HUDEP-2 (cell line): ENCODE data around the gene TMEM35A.
"Not testable (repeated sequence)": the region's sequence is repeated elsewhere in the genome, so short reads cannot be mapped to it uniquely, and the experiment has no call there.

ENCODE experiments used
- DNase-seq, 76 experiments: peaks; one replicate each; lab custom pipeline; 2025; ENCODE audit not compliant: unreplicated experiment in 76 of 76; lab: John Stamatoyannopoulos, UW

TMEM35A gene, protein sequence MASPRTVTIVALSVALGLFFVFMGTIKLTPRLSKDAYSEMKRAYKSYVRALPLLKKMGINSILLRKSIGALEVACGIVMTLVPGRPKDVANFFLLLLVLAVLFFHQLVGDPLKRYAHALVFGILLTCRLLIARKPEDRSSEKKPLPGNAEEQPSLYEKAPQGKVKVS

GRCh38 chrX:101078716-101079598 is at the start of gene TMEM35A:
Gene TMEM35A (plus strand): TSS chrX:101078879. CDS start chrX:101079003, 124 bp downstream.
- no peak for DNase-seq

DNA sequence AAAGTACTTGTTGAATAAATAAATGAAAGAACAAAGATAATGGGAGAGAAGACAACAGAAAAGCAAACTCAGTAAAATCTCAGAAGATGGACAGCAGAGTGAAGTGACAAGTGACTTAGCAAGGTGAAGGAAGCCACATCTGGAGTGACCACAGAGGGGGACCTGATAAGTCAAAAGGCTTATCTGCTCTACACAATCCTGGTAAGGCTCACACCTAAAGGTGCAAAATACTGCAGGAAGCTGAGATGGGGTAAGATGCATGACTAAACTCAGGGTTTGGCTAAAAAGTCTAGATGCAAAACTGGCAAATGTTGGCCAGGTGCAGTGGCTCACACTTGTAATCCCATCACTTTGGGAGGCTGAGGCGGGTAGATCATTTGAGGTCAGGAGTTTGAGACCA is 49.0 kb upstream of the TMEM35A start:
- DNase-seq: no peak

DNA sequence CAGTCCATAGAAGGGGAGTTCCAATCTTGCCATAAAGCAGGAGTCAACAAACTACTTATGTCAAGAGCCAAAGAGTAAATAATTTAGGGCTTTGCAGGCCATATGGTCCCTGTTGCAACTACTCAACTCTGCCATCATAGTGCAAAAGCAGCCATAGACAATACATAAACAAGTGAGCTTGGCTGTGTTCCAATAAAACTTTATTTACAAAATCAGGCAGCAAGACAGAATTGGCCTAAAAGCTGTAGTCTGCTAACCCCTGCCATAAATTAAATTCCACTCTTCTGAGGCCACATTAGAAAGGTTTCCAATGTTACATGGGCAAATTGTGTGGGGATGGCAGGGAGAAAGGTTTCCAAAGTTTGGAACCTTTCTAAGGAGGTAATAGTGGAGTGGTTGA is 41.4 kb upstream of the TMEM35A start:
- no peak for DNase-seq

- DNase-seq: no peak
Measured at GRCh38 chrX:101040197-101040596, 38.5 kb upstream of the TMEM35A start.

DNA sequence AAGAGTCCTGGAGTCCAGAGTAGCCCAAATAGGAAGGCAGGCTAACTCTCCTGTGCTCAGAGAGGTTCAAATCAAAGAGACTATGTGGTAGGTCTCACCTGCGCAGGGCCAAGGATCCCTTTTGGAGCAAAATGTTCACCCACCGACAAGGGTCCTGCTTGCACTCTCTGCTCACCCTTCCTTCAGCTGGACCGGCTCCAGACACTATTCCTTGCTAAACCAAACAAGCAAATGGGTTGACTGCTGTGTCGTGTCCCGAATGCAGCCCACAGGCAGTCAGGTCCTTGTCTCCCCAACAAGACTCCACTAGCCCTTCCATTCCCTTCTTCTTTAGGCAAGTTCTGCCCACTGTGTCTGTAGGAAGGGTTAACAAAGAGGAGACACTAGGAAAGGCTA is 27.5 kb upstream of the TMEM35A start:
- no peak for DNase-seq

DNA sequence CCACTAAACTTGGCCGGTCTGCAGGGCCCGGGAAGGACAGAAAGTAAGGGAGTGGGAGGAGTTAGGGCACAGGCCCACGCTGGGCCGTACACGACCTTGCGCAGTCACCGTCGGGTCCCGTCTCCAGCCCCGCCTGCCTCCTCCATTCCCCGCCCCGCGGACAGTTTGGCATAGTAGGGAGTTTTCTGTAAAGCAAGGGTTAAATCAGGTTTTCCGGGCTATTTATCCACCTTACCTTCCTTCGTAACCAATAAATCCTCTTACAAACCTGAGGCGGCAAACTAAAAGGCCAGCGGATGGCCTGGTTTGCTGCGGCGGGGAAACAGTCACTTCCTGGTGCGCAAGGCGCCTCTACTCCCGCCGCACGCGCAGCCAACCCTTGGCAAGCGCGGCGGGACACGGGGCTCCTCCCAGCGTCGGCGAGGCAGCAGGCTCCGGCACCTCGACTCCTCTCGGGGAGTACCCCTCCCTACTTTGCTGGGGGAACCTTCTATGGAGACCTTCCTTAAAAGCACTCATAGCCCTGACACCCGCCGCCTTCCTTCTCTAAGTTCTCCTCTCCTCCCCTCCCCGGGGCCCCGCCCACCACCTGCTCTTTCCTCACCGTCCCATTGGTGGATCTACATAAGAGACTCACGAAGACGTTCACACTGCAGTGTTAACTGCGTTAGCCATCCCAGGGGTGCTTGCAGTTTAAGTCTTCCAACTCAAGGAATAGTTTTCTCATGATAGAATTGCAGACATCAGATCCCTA is 27.0 kb upstream of the TMEM35A start, which contains the start of gene TRMT2B:
Gene TRMT2B, minus strand, starts transcription at position 563 of the 754 bp plus-strand sequence. CDS start 9,822 bp downstream, outside the sequence.
- DNase-seq: peak in 75 of 76 experiments; percentile 1 to 74 (median 55)

DNA sequence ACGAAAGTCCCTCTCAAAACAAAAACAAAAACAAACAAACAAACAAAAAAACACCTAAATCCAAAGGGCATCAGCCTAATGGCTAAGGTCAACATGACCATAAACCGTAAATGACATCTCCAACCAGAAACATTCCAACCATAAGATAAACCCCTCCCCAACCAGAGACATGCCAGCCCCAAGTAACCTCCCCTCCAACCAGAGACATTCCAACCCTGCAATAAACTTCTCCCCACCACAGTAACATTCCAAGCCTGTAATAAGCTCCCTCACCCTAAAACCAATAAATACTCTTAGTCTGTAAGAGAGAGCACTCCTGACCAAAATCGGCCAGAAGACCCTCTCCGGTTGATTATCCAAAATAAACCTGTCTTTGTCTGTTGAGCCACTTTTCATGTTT is 22.1 kb upstream of the TMEM35A start:
- not testable (repeated sequence) for DNase-seq

- DNase-seq: peak in 7 of 76 experiments; percentile 0 to 39 (median 1)
Measured at GRCh38 chrX:101057093-101057714, 21.5 kb upstream of the TMEM35A start.

DNA sequence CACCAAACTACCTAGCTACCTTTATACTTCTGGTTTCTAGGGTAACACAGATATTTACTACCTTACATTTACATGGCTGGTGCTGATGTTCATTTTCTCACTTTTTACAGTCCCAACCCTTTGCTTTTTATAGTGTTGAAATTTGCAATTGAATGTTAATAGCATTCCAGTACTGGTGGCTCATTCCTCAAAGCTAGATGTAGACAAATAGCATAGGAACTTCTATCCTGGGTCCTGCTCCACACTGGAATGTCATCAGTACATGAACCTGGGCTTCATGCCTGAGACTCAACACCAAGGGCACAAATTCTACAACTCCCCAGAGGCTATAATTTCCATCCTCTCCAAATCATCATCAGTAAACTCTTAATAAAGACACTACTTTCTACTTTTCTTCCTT is 16.5 kb upstream of the TMEM35A start:
- DNase-seq: no peak

DNA sequence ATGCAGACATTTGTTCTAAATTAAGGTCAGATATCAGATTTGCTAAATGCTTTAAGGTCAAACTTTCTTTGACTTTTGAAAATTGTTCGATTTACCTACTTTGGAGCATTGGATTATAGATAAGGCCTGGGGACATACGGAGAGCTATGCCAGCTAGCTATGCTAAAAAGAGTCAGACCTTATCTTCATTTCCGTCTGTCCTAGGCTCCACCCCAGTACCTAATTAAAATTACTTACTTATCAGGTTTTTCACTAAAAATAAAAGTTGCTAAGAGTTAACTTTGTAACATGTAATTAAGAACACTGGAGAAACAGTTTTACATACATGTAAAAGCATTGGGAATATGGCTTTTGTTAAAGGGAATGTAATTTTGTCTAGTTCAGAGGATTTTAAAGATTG is 7.1 kb upstream of the TMEM35A start:
- DNase-seq: peak in 16 of 76 experiments; percentile 0 to 20 (median 6)

GRCh38 chrX:101079736-101080270 is 1.1 kb downstream of the TMEM35A start:
- no peak for DNase-seq

DNA sequence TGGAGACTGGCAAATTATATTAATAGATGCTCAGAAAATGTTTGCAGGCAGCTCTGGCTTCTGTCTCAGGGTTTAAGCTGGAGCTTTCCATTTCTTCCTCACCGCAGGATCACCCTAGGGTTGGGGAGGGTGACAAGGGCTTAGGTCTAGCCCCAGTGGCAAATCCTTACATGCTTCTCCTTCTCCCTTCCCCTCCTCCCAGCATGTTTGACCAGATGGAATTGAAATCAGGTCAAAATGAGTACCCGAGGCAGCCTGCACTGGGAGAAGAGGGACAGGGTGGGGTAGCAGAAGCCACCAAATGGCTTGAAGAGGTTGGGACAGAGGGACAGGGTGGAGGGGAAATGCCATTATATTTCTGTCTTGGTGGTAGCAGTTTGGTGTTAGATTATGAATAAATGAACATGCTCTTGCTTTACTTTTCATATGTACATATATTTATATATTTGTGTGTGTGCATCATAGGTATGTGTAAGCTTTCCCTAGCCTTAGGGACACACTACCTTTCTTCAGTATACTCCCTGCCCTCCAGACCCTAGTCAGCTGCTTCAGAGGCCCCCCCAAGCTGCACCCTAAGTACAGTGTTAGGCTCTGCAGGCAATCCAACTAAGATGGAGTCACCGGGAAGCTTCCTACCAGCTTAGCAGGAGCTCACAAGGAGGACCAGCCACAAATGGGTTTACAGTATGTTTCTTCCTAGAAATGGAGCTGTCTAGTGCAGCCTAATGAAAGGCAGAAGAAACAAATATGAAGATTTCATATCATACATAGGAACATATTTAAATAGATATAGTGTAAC is 1.8 kb downstream of the TMEM35A start:
- no peak for DNase-seq

DNA sequence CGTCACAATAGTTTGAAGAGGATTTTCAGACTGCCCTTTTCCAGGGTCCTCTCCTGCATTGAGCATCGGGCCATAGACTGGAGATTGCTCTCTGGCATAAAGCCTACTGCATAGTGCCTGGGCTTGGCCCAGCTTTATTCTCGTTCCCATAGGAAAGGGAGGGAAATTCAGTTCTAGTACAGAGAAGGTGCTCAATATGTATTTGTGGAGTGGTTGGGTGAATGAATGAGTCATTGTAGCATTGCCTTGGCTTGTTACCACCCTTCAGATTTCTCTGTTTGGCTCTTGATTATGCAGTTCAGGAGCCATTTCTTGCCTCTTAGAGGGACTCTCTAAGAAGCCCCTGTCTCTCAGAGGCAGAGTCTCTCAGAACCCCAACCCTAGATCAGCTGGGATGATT is 2.6 kb downstream of the TMEM35A start:
- no peak for DNase-seq

DNA sequence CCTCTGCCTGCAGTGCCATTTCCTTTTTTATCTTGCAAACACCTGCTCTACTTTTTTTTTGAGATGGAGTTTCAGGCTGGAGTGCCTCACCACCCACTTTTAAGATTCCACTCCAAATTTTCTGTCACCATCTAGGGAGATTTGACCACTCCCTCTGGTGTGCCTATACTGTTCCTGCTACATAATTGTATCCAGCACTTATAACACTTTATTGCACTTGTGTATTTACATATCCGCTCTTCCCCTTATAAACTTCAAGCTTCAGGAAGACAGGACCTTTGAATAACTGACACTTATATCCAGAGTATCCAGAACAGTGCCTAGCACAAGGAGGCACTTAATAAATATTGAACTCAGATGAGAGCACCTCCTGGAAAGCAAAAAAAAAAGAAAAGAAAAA is 13.1 kb downstream of the TMEM35A start:
- DNase-seq: no peak

GRCh38 chrX:101097546-101098453 is 19.1 kb downstream of the TMEM35A start, which contains the start of gene CENPI:
Gene CENPI (plus strand): TSS chrX:101098204. CDS start chrX:101101071, 2,867 bp downstream.
- DNase-seq: peak in 75 of 76 experiments; percentile 2 to 94 (median 87)

DNA sequence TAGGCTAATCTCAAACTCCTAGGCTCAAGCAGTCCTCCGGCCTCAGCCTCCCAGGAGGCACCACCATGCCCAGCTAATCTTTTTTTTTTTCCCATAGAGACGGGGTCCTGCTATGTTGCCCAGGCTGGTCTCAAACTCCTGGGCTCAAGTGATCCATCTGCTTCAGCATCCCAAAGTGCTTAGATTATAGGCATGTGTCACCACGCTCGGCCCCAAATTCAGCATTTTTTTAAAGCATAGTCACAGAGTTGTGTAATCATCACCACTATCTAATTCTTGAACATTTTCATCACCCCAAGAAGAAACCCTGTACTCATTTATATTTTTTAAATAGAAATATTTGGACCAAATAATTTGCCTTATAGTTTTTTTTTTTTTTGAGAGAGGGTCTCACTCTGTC is 29.6 kb downstream of the TMEM35A start:
- DNase-seq: no peak

GRCh38 chrX:101117701-101118100 is 39.0 kb downstream of the TMEM35A start:
- DNase-seq: no peak

GRCh38 chrX:101136235-101136634 is 57.6 kb downstream of the TMEM35A start:
- no peak for DNase-seq
